GM12892 (cell line): ENCODE measurements around the gene EXOSC1.

Experiments used
- POLR2A ChIP-seq: IDR thresholded peaks from 2 replicates; pipeline ENCODE4 v1.6.1; 2011; ENCODE audit warnings: low read depth, low read length, control low read depth
- POLR2AphosphoS5 ChIP-seq: IDR thresholded peaks from 2 replicates; pipeline ENCODE4 v1.6.1; 2011; ENCODE audit warnings: low read depth, low read length, control low read depth
- TAF1 ChIP-seq: IDR thresholded peaks from 2 replicates; pipeline ENCODE4 v1.6.1; 2011; ENCODE audit warnings: low read depth, mild to moderate bottlenecking, control low read depth, low read length, borderline replicate concordance

DNA sequence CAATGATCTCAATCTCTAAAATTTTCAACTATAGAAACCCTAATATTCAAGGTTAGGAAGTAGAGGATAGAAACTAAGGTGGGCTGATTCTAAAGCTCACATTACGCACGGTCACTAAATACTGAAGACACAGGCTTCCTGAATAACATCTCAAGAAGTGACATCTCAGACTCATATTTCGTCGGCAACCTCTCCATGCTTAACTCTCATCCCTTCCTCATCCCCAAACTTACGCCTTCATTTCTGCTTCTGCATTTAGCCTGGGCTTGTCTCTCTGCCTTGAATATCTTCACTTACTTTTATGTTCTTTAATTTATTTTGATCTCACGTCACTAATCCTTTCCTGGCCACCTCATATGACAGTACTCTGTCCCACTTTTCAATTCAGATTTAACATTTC lies 10.6 kb downstream of the EXOSC1 start:
- TF ChIP-seq POLR2A (no peak), POLR2AphosphoS5 (no peak), TAF1 (no peak)
